Liver (tissue), 2 donors: ENCODE results near the gene EPB41L4A.

Experiments used
- YY1 ChIP-seq: IDR thresholded peaks from 2 replicates; pipeline ENCODE4 v1.6.1; 2016; ENCODE audit warnings: antibody characterized with exemption, mild to moderate bottlenecking
- TF ChIP-seq, protein P1 (sequence below): fragments of 150-350 bp; IDR thresholded peaks from 2 replicates; pipeline ENCODE4 v1.5.1; 2017; ENCODE audit warnings: improper control_type of control experiment, low read depth, low read length; ENCODE audit not compliant: missing input control
- TF ChIP-seq, protein P2 (sequence below): IDR thresholded peaks from 2 replicates; pipeline ENCODE4 v1.6.1; 2016; ENCODE audit warnings: antibody characterized with exemption
- donor health status: healthy.

DNA sequence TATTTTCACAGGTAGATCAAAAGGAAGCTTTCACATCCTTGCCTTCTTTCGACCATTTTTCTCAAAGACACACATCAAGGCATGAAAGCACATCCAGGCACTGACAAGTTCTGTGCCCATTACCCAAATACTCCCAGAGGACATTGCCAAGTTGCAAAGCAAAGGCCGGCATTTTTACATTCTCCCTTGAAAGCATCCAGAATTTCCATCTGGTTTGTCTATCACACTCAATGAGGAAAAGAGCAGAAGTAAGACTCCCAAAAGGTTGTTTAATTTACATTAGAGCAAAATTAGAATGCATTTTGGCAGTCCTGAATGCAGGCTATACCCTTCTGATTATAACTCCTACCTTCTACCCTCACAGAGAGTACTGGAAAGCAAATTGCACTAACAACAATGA is 160.5 kb downstream of the EPB41L4A start:
- TF ChIP-seq, protein P1, sequence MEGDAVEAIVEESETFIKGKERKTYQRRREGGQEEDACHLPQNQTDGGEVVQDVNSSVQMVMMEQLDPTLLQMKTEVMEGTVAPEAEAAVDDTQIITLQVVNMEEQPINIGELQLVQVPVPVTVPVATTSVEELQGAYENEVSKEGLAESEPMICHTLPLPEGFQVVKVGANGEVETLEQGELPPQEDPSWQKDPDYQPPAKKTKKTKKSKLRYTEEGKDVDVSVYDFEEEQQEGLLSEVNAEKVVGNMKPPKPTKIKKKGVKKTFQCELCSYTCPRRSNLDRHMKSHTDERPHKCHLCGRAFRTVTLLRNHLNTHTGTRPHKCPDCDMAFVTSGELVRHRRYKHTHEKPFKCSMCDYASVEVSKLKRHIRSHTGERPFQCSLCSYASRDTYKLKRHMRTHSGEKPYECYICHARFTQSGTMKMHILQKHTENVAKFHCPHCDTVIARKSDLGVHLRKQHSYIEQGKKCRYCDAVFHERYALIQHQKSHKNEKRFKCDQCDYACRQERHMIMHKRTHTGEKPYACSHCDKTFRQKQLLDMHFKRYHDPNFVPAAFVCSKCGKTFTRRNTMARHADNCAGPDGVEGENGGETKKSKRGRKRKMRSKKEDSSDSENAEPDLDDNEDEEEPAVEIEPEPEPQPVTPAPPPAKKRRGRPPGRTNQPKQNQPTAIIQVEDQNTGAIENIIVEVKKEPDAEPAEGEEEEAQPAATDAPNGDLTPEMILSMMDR: no peak
- TF ChIP-seq, protein P2, sequence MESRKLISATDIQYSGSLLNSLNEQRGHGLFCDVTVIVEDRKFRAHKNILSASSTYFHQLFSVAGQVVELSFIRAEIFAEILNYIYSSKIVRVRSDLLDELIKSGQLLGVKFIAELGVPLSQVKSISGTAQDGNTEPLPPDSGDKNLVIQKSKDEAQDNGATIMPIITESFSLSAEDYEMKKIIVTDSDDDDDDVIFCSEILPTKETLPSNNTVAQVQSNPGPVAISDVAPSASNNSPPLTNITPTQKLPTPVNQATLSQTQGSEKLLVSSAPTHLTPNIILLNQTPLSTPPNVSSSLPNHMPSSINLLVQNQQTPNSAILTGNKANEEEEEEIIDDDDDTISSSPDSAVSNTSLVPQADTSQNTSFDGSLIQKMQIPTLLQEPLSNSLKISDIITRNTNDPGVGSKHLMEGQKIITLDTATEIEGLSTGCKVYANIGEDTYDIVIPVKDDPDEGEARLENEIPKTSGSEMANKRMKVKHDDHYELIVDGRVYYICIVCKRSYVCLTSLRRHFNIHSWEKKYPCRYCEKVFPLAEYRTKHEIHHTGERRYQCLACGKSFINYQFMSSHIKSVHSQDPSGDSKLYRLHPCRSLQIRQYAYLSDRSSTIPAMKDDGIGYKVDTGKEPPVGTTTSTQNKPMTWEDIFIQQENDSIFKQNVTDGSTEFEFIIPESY: no peak
- TF ChIP-seq YY1: no peak
